ENCODE data around the gene CHRNA5.

Gene CHRNA5

GRCh38 chr15:78540141-78540870, 25.0 kb upstream of the CHRNA5 start, which contains the start of gene PSMA4:
TSS of gene PSMA4 (plus strand) at chr15:78540444. CDS start at chr15:78541928, 1,484 bp downstream.
- H3K27ac ChIP-seq = peak within 1 kb of the TSS; percentile 94
- TF ChIP-seq, protein P1, sequence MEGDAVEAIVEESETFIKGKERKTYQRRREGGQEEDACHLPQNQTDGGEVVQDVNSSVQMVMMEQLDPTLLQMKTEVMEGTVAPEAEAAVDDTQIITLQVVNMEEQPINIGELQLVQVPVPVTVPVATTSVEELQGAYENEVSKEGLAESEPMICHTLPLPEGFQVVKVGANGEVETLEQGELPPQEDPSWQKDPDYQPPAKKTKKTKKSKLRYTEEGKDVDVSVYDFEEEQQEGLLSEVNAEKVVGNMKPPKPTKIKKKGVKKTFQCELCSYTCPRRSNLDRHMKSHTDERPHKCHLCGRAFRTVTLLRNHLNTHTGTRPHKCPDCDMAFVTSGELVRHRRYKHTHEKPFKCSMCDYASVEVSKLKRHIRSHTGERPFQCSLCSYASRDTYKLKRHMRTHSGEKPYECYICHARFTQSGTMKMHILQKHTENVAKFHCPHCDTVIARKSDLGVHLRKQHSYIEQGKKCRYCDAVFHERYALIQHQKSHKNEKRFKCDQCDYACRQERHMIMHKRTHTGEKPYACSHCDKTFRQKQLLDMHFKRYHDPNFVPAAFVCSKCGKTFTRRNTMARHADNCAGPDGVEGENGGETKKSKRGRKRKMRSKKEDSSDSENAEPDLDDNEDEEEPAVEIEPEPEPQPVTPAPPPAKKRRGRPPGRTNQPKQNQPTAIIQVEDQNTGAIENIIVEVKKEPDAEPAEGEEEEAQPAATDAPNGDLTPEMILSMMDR (conservative IDR thresholded peaks at IDR 0.05) = 0 out of 2 replicates have a peak, but pooled peaks have one; percentile 13

GRCh38 chr15:78540871-78541743, 24.2 kb upstream of the CHRNA5 start:
- H3K27ac ChIP-seq = peak overlapping the region; percentile 94
- TF ChIP-seq, protein P1 (conservative IDR thresholded peaks at IDR 0.05) = no peak

- TF ChIP-seq, protein P1 (conservative IDR thresholded peaks at IDR 0.05) = no peak
- peak overlapping the region; percentile 94 for H3K27ac ChIP-seq
Measured at GRCh38 chr15:78541744-78542034, 23.6 kb upstream of the CHRNA5 start.

DNA sequence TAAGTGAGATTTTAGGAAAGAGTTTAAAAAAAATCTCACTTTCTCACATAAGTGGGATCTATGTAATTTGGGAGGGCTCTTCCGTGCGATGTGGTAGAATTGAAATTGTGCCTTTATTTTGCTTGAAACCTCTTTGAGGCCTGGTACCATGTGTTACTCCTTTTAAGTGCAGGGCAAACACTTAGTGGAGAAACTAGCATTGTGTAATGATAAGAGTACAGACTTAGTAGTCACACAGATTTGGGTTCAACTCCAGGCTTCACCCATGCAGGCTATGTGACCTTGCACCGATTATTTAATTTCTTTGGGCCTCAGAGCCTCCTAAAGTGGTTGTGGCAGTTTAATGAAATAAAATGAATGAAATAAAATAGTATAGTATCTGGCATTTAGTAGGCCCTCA, 22.7 kb upstream of the CHRNA5 start:
- peak overlapping the region; percentile 94 for H3K27ac ChIP-seq
- TF ChIP-seq, protein P1 (conservative IDR thresholded peaks at IDR 0.05) = no peak

DNA sequence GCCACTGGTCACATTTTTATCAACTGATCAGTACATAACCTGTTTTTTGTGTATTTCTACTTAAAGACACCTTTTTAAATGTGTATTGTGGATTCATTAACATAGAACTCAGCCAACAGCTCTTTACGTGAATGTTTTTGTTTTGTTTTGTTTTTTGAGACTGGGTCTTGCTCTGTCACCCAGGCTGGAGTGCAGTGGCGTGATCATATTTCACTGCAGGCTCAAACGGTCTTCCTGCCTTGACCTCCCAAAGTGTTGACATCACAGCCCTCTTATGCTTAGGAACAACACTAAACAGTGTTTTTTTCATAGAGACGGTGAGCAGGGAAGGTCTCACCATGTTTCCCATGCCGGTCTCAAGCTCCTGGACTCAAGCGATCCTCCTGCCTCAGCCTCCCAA, 15.1 kb upstream of the CHRNA5 start:
- H3K27ac ChIP-seq = no peak overlapping the region
- TF ChIP-seq, protein P1 (conservative IDR thresholded peaks at IDR 0.05) = no peak

- H3K27ac ChIP-seq = no peak overlapping the region
Measured at GRCh38 chr15:78550815-78551214, 14.5 kb upstream of the CHRNA5 start.

GRCh38 chr15:78551902-78552301, 13.4 kb upstream of the CHRNA5 start:
- no peak overlapping the region for H3K27ac ChIP-seq

More at GRCh38 chr15:78550815-78551214, 14.5 kb upstream of the CHRNA5 start:
- TF ChIP-seq, protein P1 (conservative IDR thresholded peaks at IDR 0.05) = no peak

More at GRCh38 chr15:78551902-78552301, 13.4 kb upstream of the CHRNA5 start:
- TF ChIP-seq, protein P1 (conservative IDR thresholded peaks at IDR 0.05) = no peak

Measured in VCaP (cell line).